Measurements from ENCODE around the gene GAS6.

Gene GAS6

DNA sequence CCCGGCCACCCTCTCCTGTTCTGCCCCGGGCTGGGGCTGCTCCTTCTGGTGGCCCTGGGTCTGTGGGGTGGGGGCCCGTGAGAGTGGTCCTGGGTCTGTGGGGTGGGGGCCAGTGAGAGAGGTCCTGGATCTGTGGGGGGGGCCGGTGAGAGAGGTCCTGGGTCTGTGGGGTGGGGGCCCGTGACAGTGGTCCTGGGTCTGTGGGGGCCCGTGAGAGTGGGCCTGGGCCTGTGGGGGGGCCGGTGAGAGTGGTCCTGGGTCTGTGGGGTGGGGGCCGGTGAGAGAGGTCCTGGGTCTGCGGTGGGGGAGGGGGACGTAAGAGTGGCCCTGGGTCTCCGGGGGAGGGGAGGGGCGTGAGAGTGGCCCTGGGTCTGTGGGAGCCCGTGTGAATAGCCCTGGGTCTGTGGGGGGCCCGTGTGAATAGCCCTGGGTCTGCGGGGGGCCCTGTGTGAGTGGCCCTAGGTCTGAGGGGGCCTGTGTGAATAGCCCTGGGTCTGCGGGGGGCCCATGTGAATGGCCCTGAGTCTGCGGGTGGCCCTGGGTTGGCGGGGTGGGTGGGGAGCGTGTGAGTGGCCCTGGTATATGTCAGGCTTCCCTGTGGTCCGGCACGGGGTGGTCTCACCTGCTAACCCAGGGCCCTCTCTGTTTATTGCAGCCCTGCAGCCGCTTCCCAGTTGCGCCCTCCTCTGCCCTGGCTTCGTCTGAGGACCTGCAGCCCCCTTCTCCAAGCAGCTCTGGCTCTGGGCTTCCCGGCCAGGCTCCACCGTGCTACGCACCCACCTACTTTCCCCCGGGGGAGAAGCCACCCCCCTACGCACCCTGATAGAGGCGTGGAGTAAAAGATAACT lies 52.6 kb downstream of the GAS6 start:
- Mint-ChIP-seq H3K36me3 (peaks cover 10% of the 10 kb centered on the region), H3K27me3 (no peaks in the 10 kb centered on the region), H3K27ac (no peak overlapping the region), H3K4me1 (peaks cover 11% of the 10 kb centered on the region), H3K4me3 (no peak overlapping the region), H3K9me3 (peaks cover 12% of the 10 kb centered on the region)
- ATAC-seq = peak; percentile 2

DNA sequence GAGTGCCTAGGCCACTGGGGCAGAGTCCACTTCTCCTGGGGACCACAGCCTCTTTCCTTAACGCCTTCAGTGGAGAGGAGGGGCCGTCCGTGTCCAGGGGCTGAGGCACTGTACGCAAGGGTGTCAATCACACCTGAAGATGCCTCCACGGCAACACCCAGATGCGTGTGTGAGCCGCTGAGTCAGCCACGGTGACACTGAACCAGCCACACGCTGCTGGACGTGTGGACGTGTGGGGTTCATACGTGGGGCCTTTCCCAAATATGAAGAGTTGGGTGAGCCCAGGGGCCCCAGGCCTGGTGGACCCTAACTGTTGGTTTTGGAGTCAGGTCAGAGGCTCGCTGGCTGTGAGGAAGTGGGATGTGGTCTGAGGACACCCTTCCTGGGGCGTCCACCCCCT lies 53.2 kb downstream of the GAS6 start:
- ATAC-seq = no peak
- Mint-ChIP-seq H3K4me3 (no peak overlapping the region), H3K4me1 (peaks cover 4% of the 10 kb centered on the region), H3K27ac (no peak overlapping the region), H3K9me3 (peaks cover 12% of the 10 kb centered on the region), H3K27me3 (no peaks in the 10 kb centered on the region), H3K36me3 (peaks cover 4% of the 10 kb centered on the region)

DNA sequence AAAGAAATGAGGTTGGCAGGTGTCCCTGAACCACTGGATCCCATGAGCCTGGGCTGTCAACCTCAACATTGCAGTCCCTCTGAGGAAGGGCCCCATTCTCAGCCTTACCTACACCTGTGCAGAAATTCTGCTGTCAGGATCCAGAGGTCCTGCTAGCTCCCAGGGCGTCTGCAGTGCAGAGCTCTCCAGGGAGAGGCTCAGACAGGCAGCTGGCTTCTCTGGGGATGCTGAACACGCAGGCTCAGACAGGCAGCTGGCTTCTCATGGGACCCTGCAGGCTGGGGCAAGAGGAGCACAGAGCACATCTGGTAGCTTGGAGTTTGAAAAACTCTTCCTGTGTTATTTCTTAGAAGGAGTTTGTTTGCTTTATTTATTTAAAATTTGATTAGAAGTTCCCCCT lies 53.9 kb downstream of the GAS6 start:
- H3K36me3 Mint-ChIP-seq = no peaks in the 10 kb centered on the region
- no peak overlapping the region for H3K27ac Mint-ChIP-seq
- H3K9me3 Mint-ChIP-seq = peaks cover 10% of the 10 kb centered on the region
- H3K27me3 Mint-ChIP-seq = peaks cover 1% of the 10 kb centered on the region
- no peaks in the 10 kb centered on the region for H3K4me1 Mint-ChIP-seq
- no peak overlapping the region for H3K4me3 Mint-ChIP-seq
- no peak for ATAC-seq

GRCh38 chr13:113808058-113808834 lies 55.6 kb downstream of the GAS6 start:
- no peaks in the 10 kb centered on the region for H3K36me3 Mint-ChIP-seq
- H3K9me3 Mint-ChIP-seq = peaks cover 10% of the 10 kb centered on the region
- ATAC-seq = no peak
- no peak overlapping the region for H3K4me3 Mint-ChIP-seq
- H3K4me1 Mint-ChIP-seq = no peaks in the 10 kb centered on the region
- peaks cover 17% of the 10 kb centered on the region for H3K27me3 Mint-ChIP-seq
- no peak overlapping the region for H3K27ac Mint-ChIP-seq

DNA sequence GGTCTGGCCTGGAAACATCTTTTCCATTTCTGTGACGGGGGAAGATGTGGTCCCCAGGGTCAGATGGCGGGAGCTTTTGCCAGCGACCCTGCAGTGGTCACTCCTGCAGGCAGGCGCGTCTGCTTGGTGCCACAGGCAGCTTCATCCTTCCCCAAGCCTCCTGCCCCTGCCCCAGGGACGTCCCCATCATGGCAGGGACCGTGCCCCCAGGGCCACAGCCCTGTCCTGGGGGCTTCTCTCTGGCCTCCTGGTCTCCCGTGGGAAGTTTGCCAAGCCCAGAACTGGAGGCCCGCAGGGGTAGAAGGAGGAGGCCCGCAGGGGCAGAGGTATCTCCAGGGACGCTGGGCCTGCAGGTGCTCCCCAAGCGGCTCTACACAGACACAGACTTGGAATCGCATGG lies 57.4 kb downstream of the GAS6 start:
- Mint-ChIP-seq H3K36me3 (no peaks in the 10 kb centered on the region), H3K4me1 (no peaks in the 10 kb centered on the region), H3K27me3 (peaks cover 22% of the 10 kb centered on the region), H3K4me3 (no peak overlapping the region), H3K27ac (no peak overlapping the region), H3K9me3 (peaks cover 10% of the 10 kb centered on the region)
- ATAC-seq = no peak

GRCh38 chr13:113806104-113806471 lies 57.8 kb downstream of the GAS6 start:
- Mint-ChIP-seq H3K4me1 (no peaks in the 10 kb centered on the region), H3K27me3 (peaks cover 22% of the 10 kb centered on the region), H3K27ac (no peak overlapping the region), H3K4me3 (no peak overlapping the region), H3K36me3 (no peaks in the 10 kb centered on the region), H3K9me3 (peaks cover 10% of the 10 kb centered on the region)
- ATAC-seq = no peak

- peaks cover 10% of the 10 kb centered on the region for H3K9me3 Mint-ChIP-seq
- H3K27me3 Mint-ChIP-seq = peaks cover 22% of the 10 kb centered on the region
- H3K4me1 Mint-ChIP-seq = no peaks in the 10 kb centered on the region
- no peaks in the 10 kb centered on the region for H3K36me3 Mint-ChIP-seq
- no peak overlapping the region for H3K4me3 Mint-ChIP-seq
- no peak overlapping the region for H3K27ac Mint-ChIP-seq
- no peak for ATAC-seq
These were observed 58.3 kb downstream of the GAS6 start for GRCh38 chr13:113805431-113806103.

DNA sequence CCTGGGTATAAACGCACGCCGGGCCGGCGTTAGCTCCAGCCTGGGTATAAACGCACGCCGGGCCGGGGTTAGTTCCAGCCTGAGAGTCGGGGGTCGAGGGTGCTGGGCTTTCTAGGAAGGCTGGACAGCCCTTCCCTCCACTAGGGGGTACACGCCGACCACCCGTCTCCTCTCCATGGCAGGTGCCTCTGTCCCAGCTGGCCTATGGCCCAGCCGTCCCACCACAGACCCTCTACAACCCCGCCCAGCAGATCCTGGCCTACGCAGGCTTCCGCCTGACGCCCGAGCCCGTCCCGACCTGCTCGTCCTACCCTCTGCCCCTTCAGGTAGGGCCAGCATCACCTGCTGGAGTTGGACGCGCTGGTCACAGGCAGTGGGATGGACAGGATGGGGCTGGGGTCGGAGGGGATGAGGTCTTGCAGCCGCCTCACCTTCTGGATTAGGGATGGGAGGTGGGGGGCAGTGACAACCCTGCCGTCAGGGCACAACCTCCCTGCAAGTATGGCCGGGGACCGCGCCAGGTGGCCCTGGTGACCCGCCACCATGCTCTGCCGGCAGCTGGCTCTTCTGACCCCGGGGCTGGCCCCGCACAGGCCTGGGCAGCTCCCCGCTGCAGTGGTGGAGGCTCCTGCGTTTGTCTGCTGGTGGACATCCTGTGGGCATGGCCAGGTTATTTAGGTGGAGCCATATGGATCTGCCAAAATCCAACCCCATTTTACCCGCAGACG lies 59.0 kb downstream of the GAS6 start:
- no peak overlapping the region for H3K4me3 Mint-ChIP-seq
- H3K27ac Mint-ChIP-seq = no peak overlapping the region
- H3K27me3 Mint-ChIP-seq = peaks cover 22% of the 10 kb centered on the region
- ATAC-seq = no peak
- H3K4me1 Mint-ChIP-seq = no peaks in the 10 kb centered on the region
- no peaks in the 10 kb centered on the region for H3K36me3 Mint-ChIP-seq
- H3K9me3 Mint-ChIP-seq = peaks cover 10% of the 10 kb centered on the region

DNA sequence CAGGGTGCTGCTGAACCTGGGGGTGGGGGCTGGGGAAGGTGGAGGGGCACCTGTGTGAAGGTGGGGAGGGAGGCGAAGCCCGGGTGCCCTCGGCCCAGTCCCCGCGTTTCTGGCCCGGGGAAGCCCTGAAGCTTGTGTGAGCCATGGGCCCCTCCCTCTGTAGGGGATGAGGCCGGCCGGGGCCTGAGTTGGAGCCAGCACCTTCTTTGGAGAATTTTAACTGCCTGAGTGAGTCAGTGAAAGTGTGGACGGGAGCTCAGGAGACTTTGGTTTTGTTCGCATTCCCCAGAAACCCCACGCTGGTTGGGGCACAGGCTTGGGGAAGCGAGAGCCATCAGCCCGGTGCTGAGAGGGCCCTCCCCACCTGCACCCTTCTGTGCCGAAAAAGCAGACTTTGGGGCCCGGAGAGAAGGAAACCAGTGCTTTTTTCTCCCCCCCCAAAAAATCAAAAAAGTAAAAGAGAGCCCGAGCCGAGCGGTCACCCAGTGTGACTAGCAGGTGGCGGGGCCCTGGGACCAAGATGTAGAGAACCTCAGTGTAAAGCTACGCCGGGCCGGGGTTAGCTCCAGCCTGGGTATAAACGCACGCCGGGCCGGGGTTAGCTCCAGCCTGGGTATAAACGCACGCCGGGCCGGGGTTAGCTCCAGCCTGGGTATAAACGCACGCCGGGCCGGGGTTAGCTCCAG lies 59.7 kb downstream of the GAS6 start:
- no peaks in the 10 kb centered on the region for H3K36me3 Mint-ChIP-seq
- no peak overlapping the region for H3K27ac Mint-ChIP-seq
- no peak overlapping the region for H3K4me3 Mint-ChIP-seq
- ATAC-seq = peak; percentile 4
- peaks cover 22% of the 10 kb centered on the region for H3K27me3 Mint-ChIP-seq
- H3K9me3 Mint-ChIP-seq = peaks cover 10% of the 10 kb centered on the region
- H3K4me1 Mint-ChIP-seq = no peaks in the 10 kb centered on the region

GRCh38 chr13:113803409-113804016 lies 60.4 kb downstream of the GAS6 start:
- Mint-ChIP-seq H3K36me3 (no peaks in the 10 kb centered on the region), H3K27me3 (peaks cover 22% of the 10 kb centered on the region), H3K4me3 (no peak overlapping the region), H3K9me3 (peaks cover 5% of the 10 kb centered on the region), H3K27ac (no peak overlapping the region), H3K4me1 (no peaks in the 10 kb centered on the region)
- peak; percentile 25 for ATAC-seq

DNA sequence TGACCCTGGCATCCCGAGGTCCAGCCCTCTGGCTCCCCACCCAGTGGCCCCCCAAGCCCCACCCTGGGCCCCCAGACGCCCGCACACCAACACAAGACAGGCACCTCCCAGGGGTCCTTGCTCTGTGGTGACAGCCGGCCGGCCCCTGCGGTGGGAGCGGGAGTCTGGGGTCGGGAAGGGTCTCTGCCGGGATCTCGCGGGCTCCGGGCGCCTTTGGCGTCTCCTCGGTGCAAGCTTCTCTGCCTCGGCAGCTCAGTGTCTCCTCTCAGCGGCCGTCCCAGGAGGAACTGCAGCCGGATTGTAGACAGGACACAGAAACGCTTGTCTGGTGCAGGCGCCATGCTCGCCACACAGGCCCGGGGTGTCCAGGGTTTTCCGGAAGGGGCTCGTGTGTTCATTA lies 61.1 kb downstream of the GAS6 start:
- Mint-ChIP-seq H3K9me3 (peaks cover under 1% of the 10 kb centered on the region), H3K27me3 (peaks cover 22% of the 10 kb centered on the region), H3K27ac (no peak overlapping the region), H3K36me3 (no peaks in the 10 kb centered on the region), H3K4me3 (no peak overlapping the region), H3K4me1 (no peaks in the 10 kb centered on the region)
- no peak for ATAC-seq

DNA sequence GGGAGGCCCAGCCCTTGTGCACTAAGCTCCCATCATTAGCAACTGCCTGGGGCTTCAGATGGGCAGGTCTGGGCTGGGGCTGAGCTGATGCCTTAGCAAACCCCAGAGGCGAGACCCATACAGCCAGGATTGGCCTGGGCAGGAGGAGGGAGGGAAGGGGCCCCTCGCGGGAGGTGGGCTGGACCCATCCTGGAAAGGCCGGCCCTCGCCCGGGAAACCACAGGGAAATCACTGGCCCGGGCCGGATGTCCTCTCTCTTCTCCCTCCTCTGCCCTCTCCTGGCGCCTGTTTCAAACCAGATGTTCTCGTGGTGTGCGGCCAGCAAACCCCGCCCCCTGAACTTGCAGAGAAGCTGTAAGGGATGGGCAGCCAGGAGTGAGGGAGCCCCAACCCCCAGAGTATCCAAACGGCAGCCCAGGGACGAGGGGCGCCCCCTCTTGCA lies 61.8 kb downstream of the GAS6 start:
- Mint-ChIP-seq H3K36me3 (no peaks in the 10 kb centered on the region), H3K27me3 (peaks cover 22% of the 10 kb centered on the region), H3K27ac (no peak overlapping the region), H3K4me1 (no peaks in the 10 kb centered on the region), H3K9me3 (no peaks in the 10 kb centered on the region), H3K4me3 (no peak overlapping the region)
- no peak for ATAC-seq

- Mint-ChIP-seq H3K27ac (no peak overlapping the region), H3K27me3 (peaks cover 22% of the 10 kb centered on the region), H3K9me3 (no peaks in the 10 kb centered on the region), H3K4me1 (no peaks in the 10 kb centered on the region), H3K36me3 (no peaks in the 10 kb centered on the region), H3K4me3 (no peak overlapping the region)
- no peak for ATAC-seq
These were observed 62.5 kb downstream of the GAS6 start for GRCh38 chr13:113801289-113801961.

GRCh38 chr13:113800576-113800926 lies 63.3 kb downstream of the GAS6 start:
- no peak for ATAC-seq
- H3K4me3 Mint-ChIP-seq = no peak overlapping the region
- H3K27me3 Mint-ChIP-seq = peaks cover 22% of the 10 kb centered on the region
- H3K4me1 Mint-ChIP-seq = no peaks in the 10 kb centered on the region
- no peak overlapping the region for H3K27ac Mint-ChIP-seq
- no peaks in the 10 kb centered on the region for H3K36me3 Mint-ChIP-seq
- no peaks in the 10 kb centered on the region for H3K9me3 Mint-ChIP-seq

Data from stimulated activated memory B cell treated with anti-CD40 and anti-IgM and Interleukin-4, amounts not matched to agents 10 μg/mL and 1 μg/mL and 100 μg/mL, for 72 hours (primary cell).